ENCODE measurements around the gene SHISA4.
"Not testable (repeated sequence)": the region's sequence is repeated elsewhere in the genome, so short reads cannot be mapped to it uniquely, and the experiment has no call there.

SHISA4 gene

GRCh38 chr1:201930803-201931202, 42.1 kb downstream of the SHISA4 start:
- no peak for DNase-seq (ENCODE audit: low read depth)

- DNase-seq (ENCODE audit: low read depth): no peak
Measured at GRCh38 chr1:201933840-201934430, 45.2 kb downstream of the SHISA4 start.

DNA sequence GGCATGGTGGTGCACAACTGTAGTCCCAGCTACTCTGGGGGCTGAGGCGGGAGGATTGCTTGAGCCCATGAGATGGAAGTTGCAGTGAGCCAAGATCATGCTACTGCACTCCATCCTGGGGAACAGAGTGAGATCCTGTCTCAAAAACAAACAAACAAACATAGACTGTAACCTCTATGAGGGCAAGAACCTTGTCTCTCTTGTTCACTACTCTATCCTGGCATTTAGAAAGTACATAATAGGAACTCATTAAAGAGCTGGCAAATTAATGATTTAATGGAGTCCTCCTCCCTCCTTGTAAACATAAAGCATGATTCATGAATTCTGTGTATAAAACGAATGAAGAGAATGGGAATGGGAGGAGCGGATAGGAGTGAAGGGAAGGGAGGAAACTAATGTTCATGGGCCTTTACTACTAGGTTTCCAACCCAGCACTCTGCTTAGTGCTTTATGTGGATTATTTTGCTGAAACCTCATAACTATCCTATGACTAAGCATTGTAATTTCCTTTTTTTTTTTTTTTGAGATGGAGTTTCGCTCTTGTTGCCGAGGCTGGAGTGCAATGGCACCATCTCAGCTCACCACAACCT, 49.0 kb downstream of the SHISA4 start:
- DNase-seq (ENCODE audit: low read depth): no peak

DNA sequence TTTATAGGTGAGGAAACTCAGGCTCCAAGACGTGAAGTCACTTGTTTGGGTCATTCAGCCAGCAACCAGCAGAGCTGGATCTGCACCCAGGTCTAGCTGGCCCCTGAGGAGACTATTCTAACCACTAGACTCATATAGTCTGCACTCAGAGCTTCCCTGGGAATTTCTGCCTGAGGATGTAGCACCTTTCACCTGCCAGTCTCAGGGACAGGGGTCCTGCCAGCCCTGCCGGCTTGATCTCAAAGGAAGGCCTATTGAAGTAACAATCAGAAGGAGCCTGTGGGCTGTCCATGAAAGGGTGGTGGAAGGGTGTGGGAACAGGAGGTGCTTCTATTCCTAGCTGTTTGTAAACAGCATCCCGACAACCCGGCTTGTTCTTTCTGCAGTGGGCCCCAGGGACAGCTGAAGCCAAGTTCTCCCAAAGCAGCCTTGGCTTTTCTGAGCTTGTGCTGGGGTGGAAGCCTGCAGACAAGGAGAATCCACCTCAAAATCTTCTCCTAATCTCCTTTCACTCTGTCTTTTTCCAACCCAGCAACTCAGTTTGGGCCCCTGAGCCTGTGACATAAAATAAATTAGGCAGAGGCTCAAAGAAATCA, 49.8 kb downstream of the SHISA4 start:
- no peak for DNase-seq (ENCODE audit: low read depth)

GRCh38 chr1:201939148-201939547, 50.5 kb downstream of the SHISA4 start:
- DNase-seq (ENCODE audit: low read depth): no peak

GRCh38 chr1:201939574-201939973, 50.9 kb downstream of the SHISA4 start:
- no peak for DNase-seq (ENCODE audit: low read depth)

GRCh38 chr1:201940316-201940715, 51.6 kb downstream of the SHISA4 start:
- DNase-seq (ENCODE audit: low read depth): not testable (repeated sequence)

DNA sequence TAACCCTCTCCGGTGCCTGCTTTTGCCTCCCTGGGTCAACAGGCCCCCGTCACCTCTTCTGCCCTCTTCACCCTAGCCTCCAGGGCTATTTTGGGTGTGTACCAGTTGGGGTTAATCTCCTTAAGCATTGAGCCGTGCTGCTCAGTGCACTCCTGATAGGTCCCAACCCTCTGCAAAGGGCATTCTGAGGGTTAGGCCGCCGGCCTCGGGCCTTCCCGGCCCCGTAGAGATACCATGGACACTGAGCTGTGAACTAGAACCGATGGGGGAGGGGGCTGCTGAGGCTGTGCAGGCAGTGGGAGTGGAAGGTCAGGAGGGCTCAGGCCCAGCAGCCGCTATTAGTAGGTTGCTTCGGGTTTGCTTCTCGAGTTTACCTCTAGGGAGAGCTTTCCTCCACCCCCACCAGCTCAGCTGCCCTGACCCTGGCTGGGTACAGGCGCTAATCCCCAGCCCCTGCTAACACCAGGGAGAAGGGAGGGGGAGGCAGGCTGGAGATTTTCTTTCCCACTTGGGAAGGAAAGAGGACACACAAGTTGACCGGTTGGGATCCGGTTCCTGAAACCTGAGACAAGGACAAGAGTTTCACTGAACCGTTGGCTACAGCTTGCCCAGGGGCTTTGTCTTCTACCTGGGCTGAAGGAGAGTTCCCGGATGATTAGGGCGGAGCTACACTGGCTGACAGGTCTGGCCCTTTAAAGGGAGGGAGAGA, 52.9 kb downstream of the SHISA4 start:
- DNase-seq (ENCODE audit: low read depth): no peak

DNA sequence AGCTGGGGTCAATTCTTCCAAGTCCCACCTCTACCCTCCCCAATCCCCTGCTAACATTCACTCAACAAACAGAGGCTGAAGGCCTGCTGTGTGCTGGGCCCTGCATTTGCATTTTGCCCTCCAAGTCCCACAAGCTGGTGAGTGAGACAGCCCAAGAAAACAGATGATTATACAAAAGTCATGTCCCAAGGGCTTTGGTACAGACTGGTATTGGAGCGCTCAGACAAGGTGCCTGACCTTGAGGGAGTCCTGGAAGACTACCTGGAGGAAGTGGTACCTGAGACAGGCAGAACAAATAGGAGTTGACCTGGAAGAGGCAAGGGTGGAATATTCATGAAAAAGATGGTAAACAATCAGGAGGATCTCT, 53.4 kb downstream of the SHISA4 start:
- no peak for DNase-seq (ENCODE audit: low read depth)
